HG03558 (cell line): Measurements from ENCODE around the gene TSTD1.

Experiments used
- ATAC-seq: cut with Tn5 transposase; IDR thresholded peaks from one replicate; pipeline ENCODE4 v1.9.1; 2021; ENCODE audit warnings: moderate number of reproducible peaks; ENCODE audit not compliant: unreplicated experiment; ENCODE audit errors: extremely low read depth

Gene TSTD1, protein sequence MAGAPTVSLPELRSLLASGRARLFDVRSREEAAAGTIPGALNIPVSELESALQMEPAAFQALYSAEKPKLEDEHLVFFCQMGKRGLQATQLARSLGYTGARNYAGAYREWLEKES

DNA sequence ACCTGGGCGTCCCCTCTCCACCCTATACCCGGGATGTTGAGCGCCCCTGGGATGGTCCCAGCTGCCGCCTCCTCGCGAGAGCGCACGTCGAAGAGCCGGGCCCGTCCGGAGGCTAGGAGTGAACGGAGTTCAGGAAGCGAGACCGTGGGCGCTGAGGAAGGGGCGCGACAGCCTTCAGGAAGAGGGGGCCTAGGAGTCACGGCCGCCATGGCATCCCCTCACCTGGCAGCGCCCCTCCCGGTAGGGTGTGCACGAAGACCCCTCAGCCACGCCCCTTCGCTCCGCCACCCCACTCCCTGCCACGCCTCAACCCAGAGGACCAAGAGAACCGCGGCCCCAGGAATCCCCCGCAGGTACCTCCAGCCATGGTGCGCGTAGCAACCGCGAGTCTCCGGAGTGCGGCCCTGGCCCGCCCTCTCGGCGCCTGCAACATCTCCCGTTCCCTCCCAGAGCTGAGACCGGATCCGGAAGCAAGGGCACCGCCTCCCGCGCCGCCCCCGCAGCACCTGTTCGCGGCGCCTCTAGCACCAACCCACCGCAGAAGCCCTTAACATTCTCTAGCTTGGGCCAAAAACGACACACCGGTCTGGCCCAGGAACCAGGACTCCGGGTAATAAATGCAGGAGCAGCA lies at the start of gene TSTD1:
Gene TSTD1 (minus strand): TSS at position 442 of the 631 bp plus-strand sequence. CDS start 75 bp downstream, at position 367.
- ATAC-seq, result no peak

DNA sequence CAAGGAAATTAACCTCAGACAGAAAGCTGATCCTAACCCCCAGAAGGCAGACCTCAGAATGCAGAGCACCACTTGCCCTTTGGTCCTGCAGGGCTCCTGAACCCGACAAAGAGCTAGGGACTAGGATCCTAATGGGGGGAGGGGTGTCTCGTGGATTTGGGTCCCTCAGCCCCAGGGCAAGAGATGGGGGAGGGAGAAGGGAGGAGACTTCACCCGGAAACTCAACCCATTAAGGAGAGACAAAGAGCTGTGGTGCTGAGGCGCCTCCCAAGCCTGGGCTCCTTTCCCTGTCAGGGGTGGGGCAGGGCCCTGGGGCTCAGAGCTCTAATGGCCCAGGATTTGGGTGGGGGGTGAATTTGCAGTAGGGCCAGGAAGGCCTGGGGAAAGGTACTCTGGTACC lies 47.7 kb upstream of the TSTD1 start:
- no peak for ATAC-seq

DNA sequence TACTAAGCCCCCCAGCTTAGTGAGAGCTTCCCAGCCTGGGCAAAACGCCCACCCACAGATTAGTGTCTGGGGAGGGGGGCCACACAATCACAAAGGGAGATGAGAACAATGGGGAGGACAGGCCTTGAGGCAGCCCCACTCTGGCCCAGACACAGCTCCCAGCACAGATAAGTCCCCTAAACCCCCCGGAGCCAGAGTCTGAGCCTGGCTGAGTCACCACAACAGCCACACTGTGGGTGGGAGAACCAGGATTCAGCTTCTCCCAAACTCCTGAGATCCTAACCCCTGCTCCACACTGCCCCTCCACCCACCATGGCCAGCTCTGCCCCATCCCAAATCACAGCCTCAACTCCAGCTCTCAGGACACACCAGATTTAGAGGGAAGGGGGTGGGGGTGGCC lies 46.4 kb upstream of the TSTD1 start:
- no peak for ATAC-seq

DNA sequence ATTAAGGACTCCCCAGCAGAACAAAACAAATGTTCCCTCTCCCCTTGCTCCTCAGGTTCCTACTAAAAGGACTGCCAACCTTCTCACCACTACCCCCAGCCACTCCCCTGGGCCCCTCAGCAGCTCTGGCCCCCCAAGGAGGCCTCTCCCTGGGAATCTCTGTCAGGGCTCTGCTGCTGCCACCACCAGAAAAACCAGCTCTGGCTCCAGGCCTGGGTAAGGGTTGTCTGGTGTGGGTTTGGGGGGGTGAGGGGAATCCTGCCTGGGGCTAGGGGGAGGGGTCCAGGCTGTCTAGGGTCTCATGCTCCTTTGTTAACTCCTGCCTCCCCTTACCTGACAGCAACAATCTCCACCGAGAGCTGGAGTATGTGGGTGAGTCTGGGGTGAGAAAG lies 45.8 kb upstream of the TSTD1 start:
- no peak for ATAC-seq

DNA sequence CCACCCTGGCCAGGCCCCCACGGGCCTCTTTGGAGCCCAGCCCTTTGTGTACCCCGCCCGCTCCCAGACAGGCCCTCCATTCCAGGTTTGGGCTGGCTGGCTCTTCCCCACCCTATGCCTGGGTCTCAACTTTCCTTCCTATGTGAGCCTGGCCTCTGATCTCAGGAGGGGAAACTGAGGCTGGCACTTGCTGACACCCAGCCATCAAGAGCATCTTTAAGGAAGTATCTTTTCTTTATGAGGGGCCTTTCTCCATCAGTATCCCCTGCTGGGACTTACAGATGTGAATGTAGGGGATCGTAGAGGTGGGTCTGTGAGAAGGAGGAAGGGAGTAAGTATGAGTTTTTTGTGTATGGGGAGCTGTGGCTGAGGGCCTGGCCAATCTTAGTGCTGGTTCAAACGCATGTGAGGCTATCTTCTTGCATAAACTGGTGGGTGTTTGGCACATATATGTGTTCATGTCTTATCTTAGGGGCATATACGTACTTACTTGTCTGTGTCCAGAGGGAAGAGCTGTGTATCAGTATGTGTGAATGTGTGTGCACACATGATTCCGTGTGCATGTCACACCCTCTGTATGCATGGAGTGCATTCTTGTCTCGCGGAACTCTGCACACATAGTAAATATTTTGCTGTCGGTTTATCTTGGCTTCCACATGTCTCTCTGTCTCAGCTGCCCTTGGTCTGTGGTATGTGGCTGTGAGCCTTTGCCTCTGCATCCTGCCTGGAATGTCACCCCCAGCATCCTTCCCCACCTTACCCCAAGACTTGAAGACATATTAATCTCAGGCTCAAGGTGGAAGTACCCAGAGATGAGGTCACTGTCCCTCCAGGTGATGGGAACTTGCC lies 45.2 kb upstream of the TSTD1 start:
- no peak for ATAC-seq

DNA sequence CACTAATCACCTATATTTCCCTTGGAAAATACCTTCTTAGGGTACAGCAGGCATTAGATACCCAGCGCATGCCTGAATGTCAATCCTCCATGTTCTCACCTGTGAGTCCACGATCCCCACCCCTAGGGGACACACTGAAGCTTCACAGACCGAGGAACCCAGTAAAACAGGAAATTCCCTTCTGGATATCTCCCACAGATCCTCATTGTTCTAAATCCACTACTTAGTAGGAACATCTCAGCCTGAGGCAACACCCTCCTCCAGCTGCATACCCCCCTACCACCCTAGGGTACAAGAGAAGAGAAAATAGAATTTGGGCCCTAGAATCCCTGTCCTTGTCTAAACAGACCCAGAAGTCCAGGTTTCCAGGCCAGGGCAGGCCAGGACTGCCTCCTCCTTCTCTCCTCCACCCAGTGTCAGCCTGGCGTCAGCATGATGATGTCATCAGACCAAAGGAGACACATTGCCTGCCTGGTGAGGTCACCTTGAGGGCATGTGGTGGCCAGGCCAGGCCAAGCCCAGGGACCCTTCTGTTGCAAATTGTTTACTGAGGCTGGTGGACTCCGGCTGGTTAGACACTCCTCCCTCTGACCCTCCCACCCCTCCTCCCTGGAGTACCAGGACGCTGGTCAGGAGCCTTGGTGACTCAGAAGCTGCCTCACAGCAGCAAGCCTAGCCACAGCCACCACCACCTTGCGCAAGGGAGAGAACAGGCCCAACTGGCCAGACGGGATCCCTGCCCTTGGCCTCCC lies 44.4 kb upstream of the TSTD1 start:
- no peak for ATAC-seq

DNA sequence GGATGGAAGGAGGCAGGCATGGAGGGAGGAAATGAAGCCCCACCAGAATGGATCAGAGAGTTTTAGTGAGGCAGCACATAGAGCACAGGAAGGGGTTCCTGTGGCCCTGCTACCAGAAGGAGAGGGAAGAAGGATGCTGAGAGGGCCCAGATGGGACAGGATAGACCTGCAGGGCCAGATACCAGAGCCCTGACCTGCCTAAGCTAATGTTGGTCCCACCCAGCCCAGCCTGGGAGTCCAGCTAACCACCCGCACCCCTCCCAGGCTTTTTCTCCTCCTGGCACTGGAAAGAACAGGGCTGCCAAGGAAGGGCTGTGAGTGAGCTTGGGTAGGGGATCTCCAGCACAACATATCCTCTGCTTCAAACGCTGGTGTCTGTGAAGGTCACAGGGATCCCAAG lies 43.7 kb upstream of the TSTD1 start:
- no peak for ATAC-seq

DNA sequence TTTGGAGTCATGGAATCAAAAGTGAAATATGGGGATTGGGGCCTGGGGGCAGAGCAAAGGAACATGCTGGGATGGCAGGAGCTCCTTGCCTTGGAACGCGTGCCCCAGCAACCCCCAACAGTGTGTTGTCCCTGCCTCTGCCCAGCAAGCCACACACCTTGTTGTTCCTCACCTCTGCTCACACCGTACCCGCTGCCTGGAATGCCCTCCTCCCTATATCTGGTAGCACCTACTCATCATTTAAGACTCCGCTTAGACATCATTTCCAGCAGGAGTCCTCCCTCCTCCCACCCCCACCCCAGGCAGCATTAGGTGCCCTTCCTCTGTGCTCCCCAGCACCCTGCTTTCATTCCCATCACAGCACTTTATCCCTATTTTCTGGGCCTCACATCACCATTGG lies 42.8 kb upstream of the TSTD1 start:
- no peak for ATAC-seq

DNA sequence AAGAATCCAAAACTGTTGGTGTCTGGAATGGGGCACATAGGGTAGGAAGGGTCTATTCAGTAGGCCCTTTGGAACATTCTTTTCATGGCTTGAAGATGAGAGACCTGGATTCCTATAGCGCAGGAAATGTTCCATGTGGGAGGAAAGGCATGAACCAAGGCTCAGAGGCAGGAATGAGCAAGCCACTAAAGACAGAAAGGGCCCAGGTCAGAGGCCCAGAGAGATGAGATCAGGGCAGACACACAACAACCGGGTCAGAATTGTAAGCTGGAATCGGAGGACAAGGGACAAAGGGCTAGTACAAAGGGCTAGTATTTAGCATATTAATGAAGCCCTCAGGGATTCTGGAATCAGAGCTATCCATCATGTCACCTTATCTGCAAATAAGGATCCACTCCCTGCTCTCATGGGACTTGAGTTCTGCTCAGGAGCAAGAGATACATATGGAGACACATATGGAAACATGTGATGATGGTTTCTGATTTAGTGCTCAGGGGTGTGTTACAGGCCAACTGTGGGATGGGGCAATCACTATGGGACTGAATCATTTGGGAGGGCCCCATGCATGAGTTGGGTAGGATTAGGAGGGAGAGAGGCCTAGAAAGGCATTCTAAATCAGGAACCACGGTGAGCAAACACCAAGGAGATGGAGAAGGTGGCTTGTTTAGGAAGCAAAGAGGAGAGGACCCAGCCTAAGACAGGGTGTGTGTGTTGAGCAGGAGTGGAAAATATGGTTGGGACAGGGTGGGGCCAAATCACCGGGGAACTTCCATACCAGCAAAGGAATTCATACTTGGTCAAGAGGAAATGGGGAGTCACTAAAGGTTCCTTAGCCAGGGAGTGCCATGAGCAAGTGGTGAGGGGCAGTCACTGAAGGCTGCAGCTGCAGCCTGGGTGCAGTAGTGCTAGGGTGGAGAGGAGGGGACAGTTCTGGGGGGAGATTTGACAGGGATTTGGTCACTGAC lies 42.0 kb upstream of the TSTD1 start:
- no peak for ATAC-seq

DNA sequence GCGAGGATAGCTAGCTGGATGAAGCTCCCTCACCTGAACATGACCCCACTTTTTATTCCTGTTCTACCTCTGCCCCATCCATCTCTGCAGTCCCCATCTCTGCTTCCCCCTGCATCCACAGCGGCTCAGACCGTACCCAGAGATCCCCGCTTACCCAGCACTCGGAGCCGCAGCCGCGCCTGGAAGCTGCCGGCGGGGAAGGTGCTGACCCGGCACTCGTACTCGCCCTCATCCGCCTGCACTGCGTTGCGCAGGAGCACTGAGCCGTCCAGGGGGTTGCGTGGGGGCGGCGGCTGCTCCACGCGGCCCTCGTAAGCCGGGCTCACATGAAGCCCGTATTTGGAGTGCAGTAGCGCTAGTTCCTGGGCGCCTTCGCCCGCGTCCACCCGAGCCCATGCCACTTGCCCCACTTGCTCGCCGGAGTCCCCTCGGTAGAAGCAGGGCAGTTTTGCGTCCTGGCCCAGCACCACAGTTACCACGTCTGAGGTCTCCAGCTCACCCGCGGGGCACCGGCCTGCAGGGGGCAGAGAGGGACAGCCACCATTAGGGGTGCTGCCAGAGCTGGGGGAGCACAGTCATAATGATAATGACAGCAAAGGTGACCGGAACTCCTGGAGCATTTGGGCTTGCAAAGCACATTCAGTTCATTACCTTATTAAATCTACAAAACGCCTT lies 40.8 kb upstream of the TSTD1 start:
- ATAC-seq, result no peak

DNA sequence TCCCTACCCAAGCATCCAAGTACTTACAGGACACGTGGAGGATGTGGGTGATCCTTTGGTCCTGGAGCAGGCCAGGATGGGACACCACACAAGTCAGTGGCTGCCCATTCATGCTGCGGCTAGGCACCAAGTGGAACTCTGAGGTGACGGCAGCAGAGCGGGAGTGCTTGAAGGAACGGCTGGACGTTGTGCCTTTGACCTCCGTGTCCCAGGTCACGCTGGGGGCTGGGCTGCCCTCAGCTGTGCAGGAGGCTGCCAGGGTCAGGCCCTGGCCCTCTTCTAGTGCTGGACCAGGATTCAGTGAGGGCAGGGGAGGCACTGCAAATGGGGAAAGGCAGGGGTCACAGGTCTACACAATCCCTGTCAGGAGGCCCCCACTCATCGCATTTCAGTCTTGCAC lies 38.7 kb upstream of the TSTD1 start:
- ATAC-seq, result no peak

DNA sequence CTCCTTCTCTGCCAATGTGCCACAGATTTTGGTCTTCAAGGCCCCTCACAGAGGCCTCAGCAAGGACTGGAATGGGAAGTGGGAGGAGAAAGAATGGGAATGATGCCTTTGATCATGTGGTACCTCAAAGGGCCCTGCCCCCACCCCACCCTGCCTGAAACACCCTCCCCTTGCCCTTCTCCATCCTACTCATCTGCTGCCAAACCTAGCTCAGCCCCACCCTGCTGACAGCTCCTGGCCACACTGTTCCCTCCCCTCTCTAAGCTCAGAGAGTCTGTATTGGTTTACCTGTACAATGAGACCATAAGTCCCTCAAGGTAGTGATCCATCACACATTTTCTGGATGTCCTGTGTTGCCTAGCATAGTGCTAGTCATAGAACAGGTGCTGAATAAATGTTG lies 37.6 kb upstream of the TSTD1 start:
- ATAC-seq, result no peak

DNA sequence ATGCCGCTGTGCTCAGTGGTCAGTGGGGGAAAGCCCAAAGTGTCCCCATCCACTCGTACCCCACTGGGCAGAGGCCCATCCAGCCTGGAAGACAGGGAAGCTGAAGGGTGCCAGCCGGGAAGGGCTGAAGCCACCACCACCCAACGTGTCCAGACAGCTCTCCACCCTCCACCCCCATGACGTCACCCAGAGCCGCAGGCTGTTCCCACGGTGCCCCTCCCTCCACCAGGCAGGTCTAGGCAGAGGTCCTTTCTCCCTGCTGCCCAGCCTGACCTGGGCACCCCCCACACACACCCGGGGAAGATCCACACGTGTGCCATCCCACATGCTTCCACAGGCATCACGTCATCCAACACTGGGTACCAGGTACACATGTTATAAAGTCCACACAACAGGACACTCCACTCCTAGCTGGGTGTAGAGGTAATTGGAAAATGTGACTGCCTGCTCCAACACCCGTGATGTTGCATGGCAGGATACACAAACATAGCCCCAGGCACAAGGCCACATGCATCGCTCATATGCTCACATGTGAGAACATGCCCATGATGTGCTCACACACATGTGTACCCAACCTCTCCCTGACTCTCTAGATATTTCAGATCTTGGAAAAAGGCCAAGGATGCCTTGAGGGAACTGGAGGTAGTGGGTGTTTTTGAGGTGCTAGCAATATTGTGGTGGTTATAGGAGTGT lies 36.1 kb upstream of the TSTD1 start:
- no peak for ATAC-seq

DNA sequence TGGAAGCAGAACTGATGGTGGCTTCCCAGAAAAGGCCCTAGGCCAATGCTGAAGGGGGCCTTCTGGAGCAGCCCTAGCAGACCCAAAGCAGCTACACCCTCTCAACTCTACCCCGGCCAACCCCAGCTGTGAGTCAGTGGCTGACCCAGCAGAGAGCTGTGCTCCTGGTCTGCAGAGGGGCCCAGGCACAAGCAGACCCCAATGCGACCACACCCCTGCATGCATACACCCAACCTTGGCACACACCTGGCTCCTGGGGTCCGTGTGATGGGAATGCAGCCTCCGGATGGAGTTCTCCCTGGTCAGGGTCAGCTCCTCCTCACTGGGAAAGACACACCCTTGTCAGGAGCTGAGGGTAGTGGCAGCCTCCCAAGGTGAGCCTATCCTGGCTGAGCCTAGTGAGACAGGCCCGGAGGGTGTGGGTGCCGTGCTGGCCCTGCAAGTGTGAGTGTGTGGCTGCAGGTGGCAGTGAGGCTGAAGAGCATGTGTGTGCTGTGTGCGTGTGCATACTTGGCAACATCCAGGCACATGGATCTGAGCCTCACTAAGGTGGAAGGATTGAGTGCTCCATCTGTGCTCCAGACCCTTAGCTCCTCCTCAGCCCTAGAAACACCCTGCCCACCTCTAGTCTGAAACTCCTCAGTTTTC lies 34.8 kb upstream of the TSTD1 start:
- ATAC-seq, result no peak

DNA sequence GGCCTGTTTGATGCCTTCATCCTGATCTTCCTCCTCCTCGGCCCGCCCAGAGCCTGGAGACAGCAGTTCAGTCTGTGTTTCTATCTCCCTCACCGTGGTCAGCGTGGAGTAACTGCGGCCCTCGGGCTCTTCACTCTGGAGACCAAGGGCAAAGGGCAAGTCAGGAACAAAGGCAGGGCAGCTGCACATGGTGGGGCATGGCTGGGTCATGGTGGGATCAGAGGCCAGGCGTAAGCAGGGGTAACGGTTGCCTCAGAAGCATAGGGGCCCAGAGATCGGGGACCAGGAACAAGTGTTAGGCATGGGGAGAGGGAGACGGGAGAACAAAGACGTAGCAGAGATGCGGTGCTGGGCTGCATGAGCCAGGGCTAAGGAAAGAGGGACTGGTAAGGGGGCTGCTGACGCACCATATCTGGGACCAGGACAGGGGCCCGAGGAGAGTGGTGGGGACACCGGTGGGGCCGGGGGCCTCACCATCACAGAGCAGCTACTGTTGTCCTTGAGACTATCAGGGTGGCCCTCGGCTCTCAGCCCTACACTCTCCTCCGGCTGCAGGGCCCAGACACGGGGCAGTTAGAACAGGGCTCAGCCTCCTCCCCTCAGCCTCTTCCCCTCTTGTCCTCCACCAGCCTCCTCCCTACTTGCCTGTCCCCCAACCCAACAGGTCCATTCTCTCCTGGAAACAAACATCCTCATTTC lies 34.1 kb upstream of the TSTD1 start:
- no peak for ATAC-seq

DNA sequence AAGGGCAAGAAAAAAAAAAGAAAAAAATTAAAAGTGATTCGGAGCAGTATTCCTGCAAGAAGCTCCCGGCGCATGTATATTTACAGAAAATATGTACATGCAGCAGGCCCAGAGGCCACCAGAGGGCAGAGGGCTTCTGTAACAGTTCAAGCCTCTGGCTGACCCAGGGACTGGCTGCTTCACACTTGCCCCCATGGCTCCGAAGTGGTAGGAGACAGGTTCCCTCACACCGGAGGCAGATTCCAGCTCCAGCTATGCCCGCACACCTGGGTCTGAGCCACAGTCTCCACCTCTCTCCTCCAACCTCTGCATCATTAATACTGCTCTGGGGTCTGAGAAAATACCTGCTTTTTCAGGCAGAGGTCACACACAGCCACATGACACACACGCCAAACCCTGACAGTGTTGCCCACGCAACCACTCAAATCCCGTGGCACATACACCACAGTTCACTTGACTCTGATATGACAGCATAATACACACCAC lies 33.2 kb upstream of the TSTD1 start:
- ATAC-seq, result no peak

DNA sequence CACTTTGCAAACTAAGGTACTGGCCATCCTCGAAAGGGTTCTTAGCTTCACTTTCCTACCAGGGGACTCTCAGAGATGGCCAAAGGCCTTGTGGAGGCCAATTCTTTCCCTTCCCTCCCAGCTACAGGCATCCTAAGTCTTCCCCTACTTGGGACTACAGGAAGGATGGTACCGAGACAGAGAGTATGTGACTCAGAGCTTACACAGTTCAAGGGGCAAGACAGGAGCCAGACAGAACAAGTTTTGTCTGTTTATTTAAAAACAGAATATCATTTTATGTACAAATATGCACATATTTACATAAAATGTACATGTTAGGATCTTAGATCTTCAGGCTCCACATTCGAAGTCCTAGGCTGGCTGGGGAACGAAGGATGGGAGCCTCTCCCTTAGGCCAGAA lies 32.0 kb upstream of the TSTD1 start:
- ATAC-seq, result no peak
